H9 (cell line): ENCODE data around the gene AMIGO3. TPM values are rescaled to one million over a fixed set of nuclear protein-coding genes. Genes with fewer than 3 reads are reported as not detected.
"Not testable (repeated sequence)": the region's sequence is repeated elsewhere in the genome, so short reads cannot be mapped to it uniquely, and the experiment has no call there.

ENCODE experiments used
- DNase-seq: peaks from one replicate; pipeline ENCODE4 v3.0.0-alpha.2; 2017
- H2AFZ ChIP-seq: one replicate; pipeline ENCODE4 v1.6.1; 2013; ENCODE audit warnings: mild to moderate bottlenecking, low read length, control low read depth, moderate library complexity
- H2AK5ac ChIP-seq: 2 replicates; pipeline ENCODE4 v1.6.1; 2013; ENCODE audit warnings: low read length, control low read depth, mixed read lengths; ENCODE audit not compliant: insufficient read length
- H2BK120ac ChIP-seq: one replicate; pipeline ENCODE4 v1.6.1; 2013; ENCODE audit warnings: low read depth, mild to moderate bottlenecking, low read length, control low read depth, inconsistent platforms; ENCODE audit not compliant: poor library complexity, severe bottlenecking
- H2BK12ac ChIP-seq: 2 replicates; pipeline ENCODE4 v1.6.1; 2013; ENCODE audit warnings: low read length, control low read depth, mixed read lengths, low read depth; ENCODE audit not compliant: insufficient read length
- H2BK15ac ChIP-seq: 2 replicates; pipeline ENCODE4 v1.6.1; 2013; ENCODE audit warnings: low read depth, low read length, control low read depth
- H2BK20ac ChIP-seq: one replicate; pipeline ENCODE4 v1.6.1; 2013; ENCODE audit warnings: low read depth, mild to moderate bottlenecking, low read length, control low read depth, inconsistent platforms; ENCODE audit not compliant: poor library complexity, severe bottlenecking
- H2BK5ac ChIP-seq: 2 replicates; pipeline ENCODE4 v1.6.1; 2013; ENCODE audit warnings: low read length, control low read depth, mixed read lengths; ENCODE audit not compliant: insufficient read length
- H3K14ac ChIP-seq: 2 replicates; pipeline ENCODE4 v1.6.1; 2013; ENCODE audit warnings: low read length, control low read depth; ENCODE audit not compliant: insufficient read depth
- H3K18ac ChIP-seq: 2 replicates; pipeline ENCODE4 v1.6.1; 2013; ENCODE audit warnings: low read depth, mild to moderate bottlenecking, mixed read lengths, low read length, control low read depth; ENCODE audit not compliant: insufficient read length
- H3K23ac ChIP-seq: 2 replicates; pipeline ENCODE4 v1.6.1; 2013; ENCODE audit warnings: low read length, control low read depth, mixed read lengths, low read depth; ENCODE audit not compliant: insufficient read length
- H3K23me2 ChIP-seq: 2 replicates; pipeline ENCODE4 v1.6.1; 2013; ENCODE audit warnings: low read depth, mild to moderate bottlenecking, mixed read lengths, low read length, control low read depth; ENCODE audit not compliant: insufficient read length, poor library complexity, severe bottlenecking
- H3K27ac ChIP-seq: 2 replicates; pipeline ENCODE4 v1.5.1; 2013; ENCODE audit warnings: low read length, control low read depth, mixed read lengths, low read depth; ENCODE audit not compliant: insufficient read length
- H3K27me3 ChIP-seq: 2 replicates; pipeline ENCODE4 v1.6.1; 2013; ENCODE audit warnings: low read length, control low read depth, inconsistent platforms; ENCODE audit not compliant: insufficient read depth
- H3K4ac ChIP-seq: 2 replicates; pipeline ENCODE4 v1.6.1; 2013; ENCODE audit warnings: low read depth, mild to moderate bottlenecking, control low read depth, inconsistent platforms, low read length, moderate library complexity
- H3K4me1 ChIP-seq: 2 replicates; pipeline ENCODE4 v1.6.1; 2013; ENCODE audit warnings: low read length, control low read depth, inconsistent platforms; ENCODE audit not compliant: insufficient read depth
- H3K4me2 ChIP-seq: 2 replicates; pipeline ENCODE4 v1.6.1; 2013; ENCODE audit warnings: low read length, control low read depth, mixed read lengths; ENCODE audit not compliant: insufficient read length, insufficient read depth
- H3K56ac ChIP-seq: 2 replicates; pipeline ENCODE4 v1.6.1; 2013; ENCODE audit warnings: low read depth, mild to moderate bottlenecking, mixed read lengths, low read length, control low read depth; ENCODE audit not compliant: insufficient read length
- H3K79me1 ChIP-seq: 2 replicates; pipeline ENCODE4 v1.6.1; 2013; ENCODE audit warnings: low read depth, mild to moderate bottlenecking, moderate library complexity, low read length, control low read depth, inconsistent platforms; ENCODE audit not compliant: insufficient read depth, poor library complexity, severe bottlenecking
- H3K79me2 ChIP-seq: 2 replicates; pipeline ENCODE4 v1.6.1; 2013; ENCODE audit warnings: low read length, control low read depth, inconsistent platforms; ENCODE audit not compliant: insufficient read depth
- H3K9ac ChIP-seq: 2 replicates; pipeline ENCODE4 v1.6.1; 2013; ENCODE audit warnings: low read length, control low read depth, mixed read lengths; ENCODE audit not compliant: insufficient read length; ENCODE audit errors: extremely low read depth
- H3K9me3 ChIP-seq: one replicate; pipeline ENCODE4 v1.6.1; 2013; ENCODE audit warnings: low read depth, low read length, inconsistent platforms; ENCODE audit not compliant: control insufficient read depth
- H3T11ph ChIP-seq: one replicate; pipeline ENCODE4 v1.6.1; 2013; ENCODE audit warnings: mild to moderate bottlenecking, low read length, control low read depth, inconsistent platforms
- H4K20me1 ChIP-seq: one replicate; pipeline ENCODE4 v1.6.1; 2013; ENCODE audit not compliant: control insufficient read depth, insufficient read length, insufficient read depth
- H4K5ac ChIP-seq: 2 replicates; pipeline ENCODE4 v1.6.1; 2013; ENCODE audit warnings: low read depth, mild to moderate bottlenecking, mixed read lengths, low read length, control low read depth; ENCODE audit not compliant: insufficient read length
- H4K8ac ChIP-seq: replicated peaks from 2 replicates; pipeline ENCODE4 v1.6.1; 2013; ENCODE audit warnings: low read length, control low read depth, mixed read lengths, low read depth; ENCODE audit not compliant: insufficient read length
- H4K91ac ChIP-seq: 2 replicates; pipeline ENCODE4 v1.6.1; 2013; ENCODE audit warnings: low read depth, mild to moderate bottlenecking, moderate library complexity, mixed read lengths, low read length, control low read depth; ENCODE audit not compliant: insufficient read length
- H3K27ac Mint-ChIP-seq, 3 experiments: 2 replicates in 2 of 3; 3 replicates in 1 of 3; pipeline ENCODE4 v1.8.0; 2020 to 2021; ENCODE audit warnings: mixed read lengths in 3 of 3, mild to moderate bottlenecking in 1 of 3, moderate library complexity in 1 of 3
- H3K27me3 Mint-ChIP-seq: 2 replicates; pipeline ENCODE4 v1.8.0; 2021; ENCODE audit warnings: low read depth, mild to moderate bottlenecking, moderate library complexity, mixed read lengths
- H3K36me3 Mint-ChIP-seq, 3 experiments: 2 replicates in 2 of 3; 3 replicates in 1 of 3; pipeline ENCODE4 v1.8.0; 2020 to 2021; ENCODE audit warnings: low read depth in 3 of 3, mixed read lengths in 3 of 3; ENCODE audit not compliant: insufficient read depth in 1 of 3
- H3K4me1 Mint-ChIP-seq, 2 experiments: 2 replicates each; pipeline ENCODE4 v1.8.0; 2020; ENCODE audit warnings: mixed read lengths in 2 of 2
- H3K4me3 Mint-ChIP-seq, 2 experiments: 2 replicates in 1 of 2; 3 replicates in 1 of 2; pipeline ENCODE4 v1.8.0; 2020 to 2021; ENCODE audit warnings: mild to moderate bottlenecking in 2 of 2, mixed read lengths in 2 of 2, moderate library complexity in 1 of 2
- H3K9me3 Mint-ChIP-seq, 2 experiments: 2 replicates in 1 of 2; 3 replicates in 1 of 2; pipeline ENCODE4 v1.8.0; 2020; ENCODE audit warnings: mild to moderate bottlenecking in 2 of 2, mixed read lengths in 2 of 2, moderate library complexity in 1 of 2
- WGBS: extraction: QIAGEN DNeasy Blood & Tissue Kit; methylation state at CpG from one replicate; pipeline ENCODE4 v1.1.7; 2013; ENCODE audit warnings: missing lambda C conversion rate, low lambda C conversion rate, mixed read lengths; ENCODE audit not compliant: insufficient read length; ENCODE audit errors: extremely low coverage; 5-methylcytosine and 5-hydroxymethylcytosine counted together
- total RNA-seq: library from RNA; stranded (reverse); gene quantifications from 2 replicates; pipeline ENCODE4 v1.2.1, GENCODE V29; 2021
- TF ChIP-seq, protein P1 (sequence below): fragments of 200-600 bp; sonication (generic); conservative IDR thresholded peaks from 3 replicates; pipeline ENCODE4 v1.8.0; 2021; ENCODE audit warnings: antibody characterized with exemption, mild to moderate bottlenecking

AMIGO3 gene
- total RNA-seq, 1 experiment from 2014 or later, result 3.8 TPM

DNA sequence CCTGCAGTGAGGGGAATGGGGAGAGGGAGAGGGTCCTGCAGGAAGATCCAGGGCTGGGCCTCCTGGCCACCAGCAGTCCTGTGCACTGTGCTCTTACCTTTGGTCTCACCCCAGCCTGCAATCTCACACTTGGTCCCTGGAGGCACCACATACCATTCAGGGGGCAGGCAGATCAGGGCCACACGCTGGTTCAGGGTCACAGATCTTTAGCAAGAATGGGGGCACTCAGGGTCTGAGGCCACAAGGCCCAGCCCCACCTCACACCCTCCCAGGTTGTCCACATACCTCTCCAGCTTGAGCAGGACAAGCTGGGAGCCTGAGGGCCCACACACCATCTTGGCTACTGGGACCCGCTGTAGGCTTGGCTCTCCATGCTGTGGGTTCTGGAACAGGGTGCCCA is 35.0 kb downstream of the AMIGO3 start:
- H3K27ac ChIP-seq, H2AK5ac ChIP-seq, H4K20me1 ChIP-seq, H3K79me1 ChIP-seq, H2AFZ ChIP-seq, H2BK120ac ChIP-seq, H3K4me2 ChIP-seq, H3K79me2 ChIP-seq, H3K9ac ChIP-seq, H4K5ac ChIP-seq, H4K91ac ChIP-seq, H3K4ac ChIP-seq, H3K27me3 Mint-ChIP-seq, H3K27me3 ChIP-seq, H2BK15ac ChIP-seq, H3K56ac ChIP-seq, H2BK5ac ChIP-seq, H3T11ph ChIP-seq, H3K18ac ChIP-seq, H2BK12ac ChIP-seq, H3K27ac Mint-ChIP-seq, DNase-seq, H4K8ac ChIP-seq, H3K23me2 ChIP-seq, H3K4me1 ChIP-seq, H3K14ac ChIP-seq, H3K9me3 Mint-ChIP-seq, H2BK20ac ChIP-seq, H3K23ac ChIP-seq, H3K4me3 Mint-ChIP-seq, H3K9me3 ChIP-seq: not testable (repeated sequence)
- no CpG with 5 or more reads among the region's 2 CpGs for WGBS
- Mint-ChIP-seq H3K36me3 (peaks cover 17 to 45% (median 42%) of the 10 kb centered on the region in 3 experiments; a peak in 6 of 7 replicates), H3K4me1 (peaks cover 11 to 22% of the 10 kb centered on the region in 2 experiments)
- TF ChIP-seq, protein P1, sequence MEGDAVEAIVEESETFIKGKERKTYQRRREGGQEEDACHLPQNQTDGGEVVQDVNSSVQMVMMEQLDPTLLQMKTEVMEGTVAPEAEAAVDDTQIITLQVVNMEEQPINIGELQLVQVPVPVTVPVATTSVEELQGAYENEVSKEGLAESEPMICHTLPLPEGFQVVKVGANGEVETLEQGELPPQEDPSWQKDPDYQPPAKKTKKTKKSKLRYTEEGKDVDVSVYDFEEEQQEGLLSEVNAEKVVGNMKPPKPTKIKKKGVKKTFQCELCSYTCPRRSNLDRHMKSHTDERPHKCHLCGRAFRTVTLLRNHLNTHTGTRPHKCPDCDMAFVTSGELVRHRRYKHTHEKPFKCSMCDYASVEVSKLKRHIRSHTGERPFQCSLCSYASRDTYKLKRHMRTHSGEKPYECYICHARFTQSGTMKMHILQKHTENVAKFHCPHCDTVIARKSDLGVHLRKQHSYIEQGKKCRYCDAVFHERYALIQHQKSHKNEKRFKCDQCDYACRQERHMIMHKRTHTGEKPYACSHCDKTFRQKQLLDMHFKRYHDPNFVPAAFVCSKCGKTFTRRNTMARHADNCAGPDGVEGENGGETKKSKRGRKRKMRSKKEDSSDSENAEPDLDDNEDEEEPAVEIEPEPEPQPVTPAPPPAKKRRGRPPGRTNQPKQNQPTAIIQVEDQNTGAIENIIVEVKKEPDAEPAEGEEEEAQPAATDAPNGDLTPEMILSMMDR, result peak; percentile 18; the same call in 1 of the 3 replicates
